ENCODE data around the gene SLC9A6.
"Not testable (repeated sequence)": the region's sequence is repeated elsewhere in the genome, so short reads cannot be mapped to it uniquely, and the experiment has no call there.

The SLC9A6 gene

DNA sequence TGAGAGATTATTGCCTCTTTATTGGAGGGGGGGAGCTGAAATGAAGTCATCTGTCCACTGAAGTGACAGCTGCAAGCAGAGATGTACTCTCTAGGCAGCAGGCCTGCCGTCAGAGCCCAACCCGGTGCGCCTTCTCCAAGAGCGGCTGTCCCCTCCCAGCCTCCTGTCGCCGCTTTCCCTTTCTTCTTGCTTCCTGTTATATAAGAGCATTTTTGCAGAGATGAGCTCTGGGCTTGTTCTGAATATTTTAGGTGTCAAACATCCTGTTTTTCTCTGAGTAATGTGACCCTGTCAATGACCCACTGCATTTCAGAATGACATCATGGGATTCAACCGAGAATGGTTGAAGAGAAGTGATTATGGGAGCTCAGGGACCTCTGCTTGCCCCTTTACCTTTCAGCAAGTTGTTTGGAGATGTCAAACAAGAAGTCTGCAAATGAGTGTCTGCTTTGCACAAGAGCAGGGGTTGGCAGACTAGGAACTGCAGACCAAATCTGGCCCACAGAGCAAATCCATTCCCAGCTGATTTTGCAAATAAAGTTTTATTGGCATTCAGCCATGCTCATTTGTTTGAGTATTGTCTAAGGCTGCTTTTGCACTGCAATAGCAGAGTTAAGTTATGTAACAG is 79.9 kb downstream of the SLC9A6 start:
- TF ChIP-seq POLR2AphosphoS5 (IDR thresholded peaks at IDR 0.05; ENCODE audit: low read depth, low read length) (no peak), POLR2A (IDR thresholded peaks at IDR 0.05; ENCODE audit: low read depth, low read length) (no peak), TAF1 (IDR thresholded peaks at IDR 0.05; ENCODE audit: borderline replicate concordance, low read depth, low read length) (no peak)
- FAIRE-seq (no peak), DNase-seq (ENCODE audit: insufficient read length) (no peak)

DNA sequence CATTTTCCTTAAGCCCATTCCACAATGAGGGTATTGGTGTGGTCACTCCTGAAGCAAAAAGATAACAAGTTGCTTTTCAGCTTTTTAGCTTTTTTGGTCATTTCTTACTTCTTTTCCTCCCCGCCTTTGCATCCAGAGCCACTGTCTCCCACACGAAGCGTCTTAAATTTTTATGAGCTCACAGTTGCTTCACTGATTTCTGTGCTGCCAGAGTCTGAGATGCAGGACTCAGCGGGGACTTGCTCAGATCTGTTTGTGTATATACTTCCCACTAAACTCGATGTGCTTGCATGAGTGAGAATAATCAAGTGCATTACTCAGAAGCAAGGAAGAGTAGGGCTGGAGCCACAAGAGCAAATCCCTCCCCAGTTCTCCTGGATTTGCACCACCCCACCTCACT is 81.9 kb downstream of the SLC9A6 start:
- FAIRE-seq (no peak), DNase-seq (ENCODE audit: insufficient read length) (no peak)
- TF ChIP-seq TAF1 (IDR thresholded peaks at IDR 0.05; ENCODE audit: borderline replicate concordance, low read depth, low read length) (no peak), POLR2AphosphoS5 (IDR thresholded peaks at IDR 0.05; ENCODE audit: low read depth, low read length) (no peak), POLR2A (IDR thresholded peaks at IDR 0.05; ENCODE audit: low read depth, low read length) (no peak)

DNA sequence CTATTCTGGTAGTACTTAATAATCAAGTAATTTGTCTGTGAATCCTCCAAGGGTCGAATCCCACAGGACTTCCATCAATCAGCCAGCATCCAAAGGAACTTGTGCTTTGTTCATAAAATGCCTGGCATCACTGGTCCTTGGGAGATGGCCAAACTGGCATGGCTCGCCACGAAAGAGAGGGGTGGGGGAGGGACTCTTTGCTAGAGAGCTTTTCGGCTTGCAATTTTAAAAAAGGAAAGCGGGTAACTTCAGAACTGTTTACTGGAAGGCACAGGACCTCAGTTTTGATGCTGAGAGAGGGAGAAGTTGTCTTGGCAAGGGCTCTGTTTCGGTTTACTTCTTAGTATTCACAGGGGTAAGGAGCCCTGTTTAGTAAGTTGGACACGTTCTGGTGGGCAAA is 82.7 kb downstream of the SLC9A6 start:
- TF ChIP-seq TAF1 (IDR thresholded peaks at IDR 0.05; ENCODE audit: borderline replicate concordance, low read depth, low read length) (no peak), POLR2A (IDR thresholded peaks at IDR 0.05; ENCODE audit: low read depth, low read length) (no peak), POLR2AphosphoS5 (IDR thresholded peaks at IDR 0.05; ENCODE audit: low read depth, low read length) (no peak)
- no peak for DNase-seq (ENCODE audit: insufficient read length)
- no peak for FAIRE-seq

DNA sequence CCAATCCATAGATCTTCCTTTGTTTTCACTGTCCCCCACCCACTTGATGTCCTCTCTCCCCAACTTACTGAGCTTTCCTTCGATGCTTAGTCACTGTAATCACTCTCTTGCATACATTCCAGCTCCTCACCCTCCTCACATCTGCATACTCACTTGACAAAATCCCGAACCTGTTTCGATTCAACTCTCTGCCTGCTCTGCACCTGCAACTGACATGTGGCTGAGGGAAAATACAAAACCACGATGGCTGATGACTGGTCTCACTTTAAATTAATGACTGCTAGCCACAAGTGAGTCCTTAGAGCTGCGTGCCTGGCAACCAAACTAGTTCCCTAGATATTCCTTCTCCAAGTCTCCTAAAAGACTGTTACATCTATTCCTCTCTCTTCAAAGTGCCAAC is 91.7 kb downstream of the SLC9A6 start:
- FAIRE-seq, result peak; percentile 5
- TF ChIP-seq POLR2AphosphoS5 (IDR thresholded peaks at IDR 0.05; ENCODE audit: low read depth, low read length) (no peak), TAF1 (IDR thresholded peaks at IDR 0.05; ENCODE audit: borderline replicate concordance, low read depth, low read length) (no peak), POLR2A (IDR thresholded peaks at IDR 0.05; ENCODE audit: low read depth, low read length) (no peak)
- DNase-seq (ENCODE audit: insufficient read length), result no peak

DNA sequence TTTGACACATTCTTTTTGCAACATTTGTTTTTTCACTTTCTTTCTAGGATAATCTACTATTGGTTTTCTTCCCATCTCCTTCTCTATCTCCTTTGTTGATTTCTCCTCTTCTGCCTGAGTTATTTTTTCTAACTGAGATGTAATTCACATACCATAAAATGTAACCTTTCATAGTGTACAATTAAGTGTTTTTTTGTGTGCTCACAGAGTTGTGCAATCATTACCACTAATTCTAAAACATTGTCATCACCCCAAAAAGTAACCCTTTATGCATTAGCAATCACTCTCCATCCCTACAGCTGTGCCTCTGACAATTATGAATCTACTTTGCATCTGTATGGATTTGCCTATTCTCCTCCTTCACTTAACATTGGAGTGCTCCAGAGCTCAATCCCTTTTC is 95.5 kb downstream of the SLC9A6 start:
- no peak for FAIRE-seq
- no peak for DNase-seq (ENCODE audit: insufficient read length)
- TF ChIP-seq POLR2A (IDR thresholded peaks at IDR 0.05; ENCODE audit: low read depth, low read length) (no peak), TAF1 (IDR thresholded peaks at IDR 0.05; ENCODE audit: borderline replicate concordance, low read depth, low read length) (no peak), POLR2AphosphoS5 (IDR thresholded peaks at IDR 0.05; ENCODE audit: low read depth, low read length) (no peak)

DNA sequence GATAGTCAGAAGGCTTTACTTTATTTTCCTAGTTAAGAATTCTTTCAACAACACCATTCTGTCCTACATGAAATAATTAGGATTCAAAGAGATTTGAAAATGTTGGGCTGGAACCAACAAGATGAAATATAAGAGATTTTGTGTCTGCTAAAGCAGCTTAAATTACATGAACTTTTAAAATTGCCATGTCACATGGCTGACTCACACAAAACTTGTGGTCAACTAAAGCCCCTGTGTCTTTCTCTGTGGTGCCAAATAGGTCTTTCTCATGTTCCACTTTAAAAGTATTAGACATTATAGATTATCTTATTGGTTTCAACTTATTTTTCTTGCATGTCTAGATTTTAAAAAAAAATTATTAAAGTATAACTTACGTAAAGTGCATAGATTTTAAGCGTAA is 101.3 kb downstream of the SLC9A6 start:
- DNase-seq (ENCODE audit: insufficient read length) (no peak), FAIRE-seq (no peak)
- TF ChIP-seq TAF1 (IDR thresholded peaks at IDR 0.05; ENCODE audit: borderline replicate concordance, low read depth, low read length), result no peak
- no peak for TF ChIP-seq POLR2AphosphoS5 (IDR thresholded peaks at IDR 0.05; ENCODE audit: low read depth, low read length)
- no peak for TF ChIP-seq POLR2A (IDR thresholded peaks at IDR 0.05; ENCODE audit: low read depth, low read length)

DNA sequence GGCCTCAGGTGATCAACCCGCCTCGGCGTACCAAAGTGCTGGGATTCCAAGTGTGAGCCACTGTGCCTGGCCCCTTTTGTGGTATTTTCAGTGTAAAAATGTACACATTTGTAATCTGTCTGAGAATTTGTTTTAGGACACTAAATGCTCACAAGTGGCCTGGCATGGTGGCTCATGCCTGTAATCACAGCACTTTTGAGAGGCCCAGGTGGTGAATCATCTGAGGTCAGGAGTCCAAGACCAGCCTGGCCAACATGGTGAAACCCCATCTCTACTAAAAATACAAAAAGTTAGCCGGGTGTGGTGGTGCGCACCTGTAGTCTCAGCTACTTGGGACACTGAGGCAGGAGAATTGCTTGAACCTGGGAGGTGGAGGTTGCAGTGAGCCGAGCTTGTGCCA is 106.7 kb downstream of the SLC9A6 start:
- not testable (repeated sequence) for DNase-seq (ENCODE audit: insufficient read length); FAIRE-seq

DNA sequence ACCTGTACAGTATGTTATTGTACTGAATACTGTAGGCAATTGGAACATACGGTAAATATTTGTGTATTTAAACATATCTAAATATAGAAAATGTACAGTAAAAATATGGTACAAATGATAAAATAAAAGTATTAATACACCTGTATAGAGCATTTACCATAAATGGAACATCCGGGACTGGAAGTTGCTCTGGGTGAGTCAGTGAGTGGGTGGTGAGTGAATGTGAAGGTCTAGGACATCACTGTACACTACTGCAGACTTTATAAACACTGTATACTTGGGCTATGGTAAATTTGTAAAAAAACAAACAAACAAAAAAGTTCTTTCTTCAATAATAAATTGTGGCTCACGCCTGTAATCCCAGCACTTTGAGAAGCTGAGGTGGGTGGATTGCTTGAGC is 109.7 kb downstream of the SLC9A6 start:
- TF ChIP-seq POLR2AphosphoS5 (IDR thresholded peaks at IDR 0.05; ENCODE audit: low read depth, low read length) (no peak), POLR2A (IDR thresholded peaks at IDR 0.05; ENCODE audit: low read depth, low read length) (no peak), TAF1 (IDR thresholded peaks at IDR 0.05; ENCODE audit: borderline replicate concordance, low read depth, low read length) (no peak)
- FAIRE-seq, result no peak
- no peak for DNase-seq (ENCODE audit: insufficient read length)
